Activated naive CD8-positive, alpha-beta T cell (primary cell): ENCODE data around the gene RNF103.

ENCODE experiments used
- H3K27ac Mint-ChIP-seq: one replicate; pipeline ENCODE4 v1.8.0; 2021; ENCODE audit warnings: mixed read lengths
- H3K27me3 Mint-ChIP-seq: one replicate; pipeline ENCODE4 v1.8.0; 2021; ENCODE audit warnings: mixed read lengths
- H3K36me3 Mint-ChIP-seq: one replicate; pipeline ENCODE4 v1.8.0; 2021; ENCODE audit warnings: mixed read lengths
- H3K4me1 Mint-ChIP-seq: one replicate; pipeline ENCODE4 v1.8.0; 2021; ENCODE audit warnings: low read depth, mixed read lengths
- H3K4me3 Mint-ChIP-seq: one replicate; pipeline ENCODE4 v1.8.0; 2021; ENCODE audit warnings: mild to moderate bottlenecking, mixed read lengths
- H3K9me3 Mint-ChIP-seq: one replicate; pipeline ENCODE4 v1.8.0; 2021; ENCODE audit warnings: low read depth, mixed read lengths

Gene RNF103

DNA sequence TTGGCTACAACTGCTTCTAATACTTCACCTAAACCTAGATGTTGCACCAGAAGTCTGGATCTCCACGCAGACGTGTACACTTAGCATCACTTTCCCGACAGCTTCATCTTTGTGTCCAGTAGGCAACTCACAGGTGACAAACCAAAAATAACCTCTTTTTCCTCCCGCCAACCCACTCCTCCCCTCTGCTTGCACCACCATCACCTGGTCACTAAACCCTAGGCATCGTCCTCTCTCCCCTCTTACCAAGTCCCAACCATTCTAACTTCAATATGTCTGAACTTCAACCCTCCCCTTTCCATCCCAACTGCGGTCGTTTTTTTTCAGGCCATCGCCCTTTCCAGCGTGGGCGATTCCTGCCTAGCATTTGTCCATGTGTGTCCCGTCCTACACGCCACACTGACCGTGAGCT, 60.0 kb downstream of the RNF103 start:
- Mint-ChIP-seq H3K9me3 (no peaks in the 10 kb centered on the region), H3K36me3 (peaks cover 11% of the 10 kb centered on the region), H3K27me3 (no peaks in the 10 kb centered on the region), H3K27ac (peak overlapping the region; percentile 97), H3K4me1 (peaks cover 31% of the 10 kb centered on the region), H3K4me3 (peak overlapping the region; percentile 92)

- Mint-ChIP-seq H3K4me3 (peak within 1 kb of the TSS; percentile 92), H3K27ac (peak within 1 kb of the TSS; percentile 97), H3K9me3 (no peaks in the 10 kb centered on the region), H3K27me3 (no peaks in the 10 kb centered on the region), H3K36me3 (peaks cover 11% of the 10 kb centered on the region), H3K4me1 (peaks cover 31% of the 10 kb centered on the region)
Measured at GRCh38 chr2:86562922-86563649, 60.6 kb downstream of the RNF103 start, which contains the start of gene CHMP3. Gene CHMP3 (minus strand): TSS chr2:86563443. CDS start chr2:86563348, 95 bp downstream.

- H3K27ac Mint-ChIP-seq = peak overlapping the region; percentile 97
- peaks cover 11% of the 10 kb centered on the region for H3K36me3 Mint-ChIP-seq
- H3K4me3 Mint-ChIP-seq = peak overlapping the region; percentile 92
- H3K27me3 Mint-ChIP-seq = no peaks in the 10 kb centered on the region
- H3K9me3 Mint-ChIP-seq = no peaks in the 10 kb centered on the region
- peaks cover 31% of the 10 kb centered on the region for H3K4me1 Mint-ChIP-seq
Measured at GRCh38 chr2:86562485-86562921, 61.2 kb downstream of the RNF103 start.

GRCh38 chr2:86557836-86558235, 65.8 kb downstream of the RNF103 start:
- Mint-ChIP-seq H3K27ac (no peak overlapping the region), H3K36me3 (peaks cover 8% of the 10 kb centered on the region), H3K9me3 (no peaks in the 10 kb centered on the region), H3K4me1 (peaks cover 44% of the 10 kb centered on the region), H3K27me3 (no peaks in the 10 kb centered on the region), H3K4me3 (no peak overlapping the region)

DNA sequence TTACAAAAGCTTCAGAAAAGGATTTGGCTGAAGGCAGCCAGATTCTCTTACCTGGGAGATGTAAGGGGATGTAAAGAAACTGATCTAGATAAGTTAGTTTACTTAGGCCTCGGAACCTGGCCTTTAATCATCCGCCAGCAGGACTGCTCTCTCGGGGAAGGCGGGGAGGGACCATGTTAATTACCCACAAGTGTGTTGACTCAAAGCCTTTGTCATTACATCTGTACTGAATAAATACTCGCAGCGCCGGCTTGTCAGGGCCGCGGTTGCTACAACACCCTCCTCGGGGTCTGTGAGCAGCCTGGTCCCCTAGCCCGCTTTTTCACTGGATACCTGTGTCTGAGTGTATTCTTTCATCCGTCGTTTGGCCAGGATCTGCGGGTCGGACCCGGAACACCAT, 67.2 kb downstream of the RNF103 start:
- Mint-ChIP-seq H3K9me3 (no peaks in the 10 kb centered on the region), H3K27ac (no peak overlapping the region), H3K4me3 (no peak overlapping the region), H3K27me3 (no peaks in the 10 kb centered on the region), H3K4me1 (peaks cover 47% of the 10 kb centered on the region), H3K36me3 (peaks cover 5% of the 10 kb centered on the region)
